NCI-H345 treated with DMSO at 0.1 percent for 48 hours (cell line): ENCODE measurements around the gene ABTB2.
"Not testable (repeated sequence)": the region's sequence is repeated elsewhere in the genome, so short reads cannot be mapped to it uniquely, and the experiment has no call there.

Experiments used
- DNase-seq: peaks from one replicate; lab custom pipeline; 2025; ENCODE audit not compliant: unreplicated experiment; lab: John Stamatoyannopoulos, UW

Gene ABTB2

DNA sequence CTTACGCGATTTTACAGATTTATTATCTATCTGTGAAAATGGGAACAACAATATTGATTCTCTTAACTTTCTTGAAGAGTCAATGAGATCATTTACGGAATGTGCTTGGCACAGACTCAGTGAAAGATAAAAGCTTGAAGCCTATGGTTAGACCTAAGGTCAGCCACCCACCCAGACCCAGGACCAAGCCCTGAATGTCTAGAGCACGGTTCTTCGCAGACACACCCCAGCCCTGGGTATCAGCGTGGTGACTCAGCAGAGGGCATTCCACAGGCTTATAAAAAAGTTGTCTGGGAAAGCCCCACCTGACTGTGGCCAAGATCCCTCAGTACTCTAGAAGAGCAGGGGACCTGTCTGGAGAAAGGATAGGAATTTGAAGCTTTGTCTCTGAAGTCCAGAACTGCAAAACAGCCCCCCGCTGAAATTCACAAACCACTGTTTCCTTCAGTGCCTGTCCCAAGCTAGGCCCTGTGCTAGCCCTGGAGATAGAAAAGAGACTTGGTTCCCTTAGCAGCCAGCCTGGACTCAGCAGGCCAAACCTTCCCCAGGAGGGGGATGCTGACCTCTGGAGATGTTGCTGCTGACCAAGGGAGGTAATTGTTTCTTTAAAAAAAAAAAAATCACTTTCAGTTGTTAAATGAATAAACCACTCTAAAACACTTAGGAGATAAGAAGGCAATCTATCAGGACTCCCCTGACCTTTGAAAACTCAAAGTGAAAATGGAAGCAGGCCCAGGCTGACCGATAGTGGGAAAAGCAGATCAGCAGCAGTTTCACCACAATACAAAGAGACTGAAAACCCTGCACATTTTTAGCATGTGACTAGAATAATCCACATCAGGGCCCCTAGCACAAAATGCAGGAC, 114.0 kb downstream of the ABTB2 start:
- no peak for DNase-seq

DNA sequence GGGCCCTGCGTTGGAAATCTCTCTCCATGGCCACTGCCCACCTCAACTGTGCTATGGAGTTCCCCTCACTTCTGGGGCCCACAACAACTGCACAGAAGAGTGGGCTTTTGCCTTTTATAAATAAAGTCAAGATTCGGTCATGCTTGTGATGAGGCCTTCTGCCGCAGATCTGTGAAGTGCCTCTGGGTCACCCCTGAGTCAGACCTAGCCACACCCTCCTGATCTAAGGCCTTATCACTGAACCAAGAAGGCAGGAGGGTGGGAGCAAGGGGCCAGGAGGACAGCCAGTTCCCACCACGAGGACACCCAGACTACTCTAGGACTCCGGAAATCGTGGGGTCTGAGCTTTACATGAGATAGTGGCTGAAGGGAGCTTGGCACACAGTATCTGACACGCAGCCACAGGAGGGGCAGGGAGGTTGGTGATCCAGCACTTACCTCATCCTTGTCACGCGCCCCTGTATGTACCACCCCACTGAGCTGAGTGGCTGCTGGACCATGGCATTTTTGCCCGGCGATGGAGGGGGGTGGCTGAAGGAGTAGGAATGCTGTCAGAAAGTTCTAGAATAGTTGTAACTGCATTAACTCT, 115.7 kb downstream of the ABTB2 start:
- DNase-seq, result no peak

DNA sequence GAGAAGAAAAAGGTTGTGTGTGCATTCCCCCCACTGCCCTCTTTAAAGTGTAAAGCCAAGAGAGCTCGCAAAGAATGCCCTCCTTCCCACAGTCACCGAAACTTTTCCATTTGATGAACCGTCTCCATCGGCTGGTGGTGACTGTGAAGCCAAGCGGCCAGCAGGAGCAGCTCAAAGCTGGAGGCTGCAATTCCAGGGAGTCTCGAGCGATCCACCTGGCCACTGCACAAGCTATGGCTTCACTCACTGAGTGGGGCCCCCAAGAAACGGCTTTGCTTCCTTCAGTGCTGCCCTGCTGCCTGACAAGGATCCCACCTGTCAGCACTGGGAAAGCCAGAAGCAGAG, 117.7 kb downstream of the ABTB2 start:
- DNase-seq, result no peak

DNA sequence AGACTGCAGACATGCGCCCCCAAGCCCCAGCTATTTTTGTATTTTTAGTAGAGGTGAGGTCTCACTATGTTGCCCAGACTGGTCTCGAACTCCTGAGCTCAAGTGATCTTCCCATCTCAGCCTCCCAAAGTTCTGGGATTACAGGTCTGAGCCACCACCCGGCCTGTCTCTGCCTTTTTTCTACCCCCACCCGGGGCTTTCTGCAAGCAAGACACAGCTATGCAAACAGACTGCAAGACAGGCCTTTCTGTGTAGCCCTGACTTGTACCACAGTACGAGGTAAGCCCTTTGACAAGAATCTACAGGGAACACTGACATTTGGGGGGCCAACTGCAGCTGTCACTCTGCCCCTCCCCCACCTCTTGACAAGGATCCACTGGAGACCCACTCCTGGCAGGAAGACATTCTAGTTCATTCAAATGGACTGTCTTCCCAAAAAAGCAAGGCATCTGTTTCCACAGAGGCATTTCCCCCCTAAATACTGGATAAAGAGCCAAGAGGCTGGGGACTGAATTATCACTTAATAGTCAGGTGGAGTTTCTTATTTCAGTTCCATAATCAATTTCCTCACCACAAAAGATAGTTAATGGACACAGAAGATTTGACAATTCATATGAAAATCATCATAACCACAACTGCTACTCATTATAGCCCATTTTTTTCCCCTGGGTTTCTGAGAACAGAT, 118.2 kb downstream of the ABTB2 start:
- DNase-seq, result no peak

DNA sequence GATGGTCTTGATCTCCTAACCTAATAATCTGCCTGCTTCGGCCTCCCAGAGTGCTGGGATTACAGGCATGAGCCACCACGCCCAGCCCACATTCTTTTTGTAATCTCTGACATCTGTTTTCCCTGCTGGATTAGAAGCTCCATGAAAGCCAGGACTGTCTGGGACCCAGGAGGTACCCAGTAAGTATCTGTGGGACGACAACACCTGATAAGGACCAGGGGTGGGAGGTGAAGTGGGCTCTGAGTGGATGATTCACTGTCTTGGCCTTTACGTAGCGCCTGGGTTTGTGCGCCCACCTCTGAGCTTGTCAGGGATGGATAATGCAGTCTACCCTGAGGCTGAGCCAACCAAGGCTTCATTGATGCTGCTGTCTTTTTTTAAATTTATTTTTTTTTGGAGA, 118.8 kb downstream of the ABTB2 start:
- no peak for DNase-seq

DNA sequence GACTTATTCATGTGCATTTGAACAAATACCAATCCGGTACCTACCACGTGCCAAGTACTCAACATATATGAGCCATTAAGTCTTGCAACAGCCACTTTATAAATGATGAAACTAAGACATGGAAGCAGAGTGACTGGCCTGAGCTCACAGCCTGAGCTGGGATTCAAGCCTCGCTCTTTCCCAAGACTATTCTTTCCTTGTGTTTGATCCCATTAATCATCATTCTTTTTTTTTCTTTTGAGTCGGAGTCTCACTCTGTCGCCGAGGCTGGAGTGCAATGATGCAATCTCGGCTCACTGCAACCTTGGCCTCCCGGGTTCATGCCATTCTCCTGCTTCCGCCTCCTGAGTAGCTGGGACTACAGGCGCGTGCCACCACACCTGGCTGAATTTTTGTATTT, 119.3 kb downstream of the ABTB2 start:
- no peak for DNase-seq

DNA sequence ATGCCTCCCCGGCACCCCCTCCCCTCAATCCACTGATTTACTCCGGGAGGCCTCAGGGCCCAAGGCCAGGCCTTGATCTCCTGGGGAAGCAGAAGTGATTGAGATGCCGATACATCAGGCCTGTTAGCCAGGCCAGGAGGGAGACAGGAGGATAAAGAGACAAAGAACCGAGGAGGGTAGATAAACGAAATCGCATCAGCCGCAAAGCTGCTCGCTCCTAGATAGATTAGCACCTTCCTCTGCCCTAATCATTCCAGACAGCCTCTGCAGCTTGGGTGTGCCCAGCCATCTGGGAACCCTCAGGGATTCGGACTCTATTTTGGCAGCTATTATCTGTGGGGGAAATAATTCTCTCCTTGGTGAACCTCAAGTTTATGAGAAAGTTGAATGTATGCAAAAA, 121.2 kb downstream of the ABTB2 start:
- DNase-seq, result no peak

DNA sequence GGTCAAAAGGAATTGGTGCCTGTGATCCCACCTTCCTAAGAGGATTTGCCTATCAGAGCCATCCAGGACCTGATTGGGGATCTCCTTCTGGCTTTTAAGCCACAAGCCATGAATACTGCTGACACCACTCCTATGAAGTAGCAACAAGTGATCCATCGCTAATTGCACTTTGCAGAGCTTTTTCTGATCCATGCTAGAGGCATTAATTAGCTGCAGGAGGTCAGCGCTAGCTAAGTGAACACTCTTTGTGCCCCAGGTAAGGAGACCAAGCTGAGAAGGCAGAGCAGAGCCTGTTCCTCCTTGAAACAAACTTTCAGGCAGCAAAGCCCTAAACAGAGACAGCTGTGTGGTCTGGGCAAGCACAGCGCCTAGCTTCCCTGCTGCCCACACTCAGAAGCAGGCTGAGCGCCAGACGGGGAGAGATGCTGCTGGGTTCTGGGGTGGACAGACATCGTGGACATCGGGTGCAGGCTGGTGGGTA, 122.2 kb downstream of the ABTB2 start:
- DNase-seq, result no peak

DNA sequence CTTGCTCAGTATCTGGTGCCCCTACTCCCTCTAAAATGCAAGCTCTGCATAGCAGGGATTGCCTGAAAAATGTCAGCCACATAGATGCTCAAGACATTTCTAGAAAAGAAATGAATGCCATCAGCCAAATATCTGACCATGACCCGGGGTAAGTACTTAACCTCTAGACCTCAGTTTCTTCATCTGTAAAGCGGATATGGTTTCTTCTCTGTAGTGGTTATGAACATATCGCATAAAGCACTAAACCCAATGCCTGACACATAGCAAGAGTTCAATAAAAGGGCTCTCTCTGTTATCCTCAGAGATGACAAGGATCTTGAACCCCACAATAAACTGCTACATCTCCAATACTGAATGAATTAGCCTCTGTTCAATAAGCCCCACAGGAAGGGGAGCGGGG, 122.6 kb downstream of the ABTB2 start:
- no peak for DNase-seq

DNA sequence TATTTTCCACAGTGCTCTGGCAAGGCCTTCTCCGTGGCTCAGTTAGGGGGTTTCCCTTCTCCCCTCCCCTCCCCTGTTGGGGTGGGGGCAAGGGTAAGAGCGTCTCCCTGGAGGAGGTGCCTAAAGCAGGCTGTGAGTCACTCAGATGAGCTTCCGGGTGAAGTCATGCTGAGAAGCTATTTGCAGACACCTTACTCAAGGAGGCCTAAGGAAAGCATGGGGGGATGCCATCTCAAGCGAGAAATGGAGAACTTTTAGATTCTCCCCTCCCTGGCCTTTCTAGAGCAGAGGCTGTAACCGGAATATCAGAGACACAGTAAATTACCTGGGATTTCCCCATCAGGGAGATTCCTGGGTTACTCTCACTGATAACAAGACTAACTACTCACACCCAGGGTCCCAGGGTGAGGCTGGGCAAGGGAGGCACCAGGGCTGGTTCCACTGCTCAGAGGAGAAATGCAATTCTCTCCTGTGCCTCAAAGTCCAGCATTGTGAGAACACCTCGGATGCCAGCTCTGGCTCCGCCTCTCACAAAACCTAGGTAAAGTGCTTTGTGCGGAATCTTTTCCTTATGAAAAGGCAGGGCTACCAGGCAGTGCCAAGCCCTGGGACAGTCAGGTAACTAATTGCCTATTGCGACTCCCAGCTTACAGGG, 123.6 kb downstream of the ABTB2 start:
- DNase-seq, result no peak

DNA sequence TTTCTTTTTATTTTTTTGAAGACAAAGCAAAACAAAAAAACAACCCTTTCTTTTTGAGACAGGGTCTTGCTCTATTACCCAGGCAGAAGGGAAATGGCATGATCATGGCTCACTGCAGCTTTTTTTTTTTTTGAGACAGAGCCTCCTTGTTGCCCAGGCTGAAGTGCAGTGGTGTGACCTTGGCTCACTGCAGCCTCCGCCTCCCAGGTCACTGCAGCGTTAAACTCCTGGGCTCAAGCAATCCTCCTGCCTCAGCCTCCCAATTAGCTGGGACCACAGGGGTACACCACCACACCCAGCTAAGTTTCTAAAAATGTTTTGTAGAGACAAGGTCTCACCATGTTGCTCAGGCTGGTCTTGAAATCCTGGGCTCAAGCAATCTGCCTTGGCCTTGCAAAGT, 124.6 kb downstream of the ABTB2 start:
- no peak for DNase-seq

DNA sequence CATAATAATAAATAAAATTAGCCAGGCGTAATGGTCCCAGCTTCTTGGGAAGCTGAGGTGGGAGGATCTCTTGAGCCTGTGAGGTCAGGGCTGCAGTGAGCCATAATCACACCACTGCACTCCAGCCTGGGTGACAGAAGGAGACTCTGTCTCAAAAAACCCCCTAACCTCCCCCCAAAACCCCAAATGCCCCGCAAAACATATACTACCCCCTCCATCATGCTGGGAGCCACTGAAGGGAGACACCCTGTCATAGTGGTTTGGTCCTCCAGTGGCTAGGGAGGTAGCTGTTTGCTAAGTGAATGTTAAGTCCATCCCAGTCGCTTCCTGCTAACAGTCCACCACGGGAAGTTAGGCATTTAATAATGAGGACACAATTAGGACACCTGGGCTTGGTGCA, 125.0 kb downstream of the ABTB2 start:
- no peak for DNase-seq

DNA sequence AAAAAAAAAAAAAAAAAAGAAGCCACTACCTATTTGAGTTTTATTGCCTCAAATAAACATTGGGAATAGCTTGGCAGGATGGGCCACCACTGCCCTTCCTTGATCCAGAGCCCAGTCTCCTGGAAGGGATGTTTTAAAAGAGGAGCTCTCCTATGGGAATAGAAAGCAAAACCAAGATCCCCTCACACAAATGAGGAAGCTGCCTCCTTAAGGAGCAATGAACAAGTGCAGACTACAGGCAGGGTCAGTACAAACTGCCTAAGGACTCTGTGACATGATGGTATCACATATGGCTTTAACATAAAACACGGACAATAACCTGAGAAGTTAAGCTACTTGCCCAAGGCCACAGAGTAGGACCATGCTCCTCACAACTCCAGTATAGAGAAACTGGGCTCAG, 131.6 kb downstream of the ABTB2 start:
- no peak for DNase-seq

DNA sequence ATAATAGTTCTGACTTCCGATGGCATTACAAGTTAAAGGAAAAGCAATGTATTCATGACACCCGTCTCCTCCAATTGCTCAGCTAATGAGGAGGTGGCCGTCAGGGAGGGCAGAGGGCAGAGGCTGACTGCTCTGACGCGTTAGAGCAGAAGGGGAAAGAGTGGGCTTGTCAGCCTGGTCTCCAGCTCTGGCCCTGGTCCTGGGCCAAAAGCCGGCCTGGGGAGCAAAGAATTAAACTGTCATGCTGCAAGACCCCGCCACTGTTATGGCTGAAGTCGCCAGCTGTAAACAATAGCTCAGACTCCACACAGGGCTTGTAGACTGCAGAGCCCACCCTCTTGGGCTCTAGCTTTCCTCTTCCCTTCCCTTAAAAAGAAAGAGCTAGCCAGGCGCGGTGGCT, 132.7 kb downstream of the ABTB2 start:
- no peak for DNase-seq

DNA sequence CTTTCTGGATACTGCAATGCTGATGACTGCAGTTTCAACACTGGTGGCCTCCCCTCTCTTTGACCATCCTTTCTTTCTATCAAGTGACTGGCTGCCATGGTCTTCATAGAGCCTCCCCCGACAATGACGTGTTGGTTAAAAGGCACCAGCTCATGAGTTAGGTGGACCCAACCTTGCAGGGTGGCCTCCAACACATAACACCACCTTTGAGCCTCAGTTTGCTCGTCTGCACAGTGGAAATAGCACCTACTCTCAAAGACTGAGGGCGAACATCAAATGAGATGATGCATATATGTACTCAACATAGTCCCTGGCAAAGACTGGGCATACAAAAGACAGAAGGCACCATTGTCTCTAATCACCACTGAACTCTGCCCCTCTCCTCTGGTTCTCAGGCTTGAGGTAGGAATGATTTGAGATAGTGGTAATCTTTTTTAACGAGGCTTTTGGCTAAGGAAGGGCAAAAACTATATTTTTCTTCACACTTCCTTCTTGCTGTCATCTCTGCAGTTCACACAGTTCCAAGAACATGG, 133.3 kb downstream of the ABTB2 start:
- DNase-seq, result no peak

DNA sequence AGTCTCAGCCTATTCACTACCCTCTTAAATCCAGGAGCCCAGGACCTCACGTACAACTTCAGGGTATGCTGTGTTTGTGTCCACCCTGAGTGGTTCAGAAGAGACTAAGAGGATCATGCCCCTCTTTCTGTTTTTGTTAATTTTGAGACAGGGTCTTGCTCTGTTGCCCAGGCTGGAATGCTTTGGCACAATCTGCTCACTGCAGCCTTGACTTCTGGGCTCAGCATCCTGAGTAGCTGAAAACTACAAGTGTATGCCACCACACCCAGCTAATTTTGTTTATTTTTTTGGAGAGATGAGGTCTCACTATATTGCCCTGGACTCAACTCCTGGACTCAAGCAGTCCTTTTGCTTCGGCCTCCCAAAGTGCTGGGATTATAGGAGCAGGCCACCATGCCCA, 133.9 kb downstream of the ABTB2 start:
- no peak for DNase-seq

DNA sequence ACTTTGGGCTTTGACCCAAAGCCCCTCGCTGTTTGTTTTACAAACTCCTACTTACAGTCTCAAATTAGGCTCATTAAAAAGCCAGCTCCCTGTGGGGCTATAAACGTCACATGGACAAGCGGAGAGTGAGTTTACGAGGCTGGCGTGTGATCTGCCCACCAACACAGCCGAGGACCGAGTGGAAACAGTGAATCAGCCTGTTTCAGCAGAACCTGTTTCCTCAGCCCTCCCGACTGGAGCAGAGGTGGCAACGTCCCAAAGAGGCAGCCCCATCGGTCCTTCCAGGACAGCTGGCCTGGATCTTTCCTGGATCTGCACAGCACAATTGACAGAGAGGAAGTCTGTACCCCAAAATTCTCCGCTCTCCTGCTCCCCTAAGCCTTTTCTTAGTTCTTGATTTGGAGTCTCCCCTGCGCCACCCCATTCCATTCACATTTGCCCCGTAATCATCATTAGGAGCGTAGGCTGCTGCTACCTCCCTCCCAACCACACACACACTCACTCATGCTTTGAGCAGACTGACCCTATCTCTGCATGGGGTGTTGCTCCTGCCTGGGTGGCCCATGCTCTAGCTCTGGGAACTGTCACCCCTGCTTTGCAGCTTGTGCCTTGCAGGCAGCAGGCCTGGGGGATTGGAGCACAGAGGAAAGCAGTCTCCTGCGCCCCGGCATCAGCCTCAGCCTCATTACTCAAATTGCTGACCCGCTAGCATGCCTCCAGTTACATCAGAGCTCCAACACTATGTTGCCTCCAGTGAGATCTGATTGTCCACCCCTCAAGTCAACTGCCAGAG, 134.6 kb downstream of the ABTB2 start:
- DNase-seq, result no peak

DNA sequence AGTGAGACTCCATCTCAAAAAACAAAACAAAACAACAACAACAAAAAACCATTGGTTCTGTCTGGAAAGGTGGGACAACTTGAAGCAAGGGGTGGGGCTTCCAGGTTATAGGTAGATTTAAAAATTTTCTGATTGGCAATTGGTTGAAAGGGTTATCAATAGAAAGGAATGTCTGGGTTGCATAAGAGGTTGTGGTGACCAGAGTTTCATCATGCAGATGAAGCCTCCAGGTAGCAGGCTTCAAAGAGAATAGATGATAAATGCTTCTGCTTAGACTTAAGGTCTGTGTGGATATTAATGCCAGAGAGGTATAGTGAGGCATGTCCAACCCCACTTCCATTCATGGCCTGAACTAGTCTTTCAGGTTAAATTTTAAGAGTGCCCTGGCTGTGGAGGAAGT, 135.8 kb downstream of the ABTB2 start:
- DNase-seq, result no peak

DNA sequence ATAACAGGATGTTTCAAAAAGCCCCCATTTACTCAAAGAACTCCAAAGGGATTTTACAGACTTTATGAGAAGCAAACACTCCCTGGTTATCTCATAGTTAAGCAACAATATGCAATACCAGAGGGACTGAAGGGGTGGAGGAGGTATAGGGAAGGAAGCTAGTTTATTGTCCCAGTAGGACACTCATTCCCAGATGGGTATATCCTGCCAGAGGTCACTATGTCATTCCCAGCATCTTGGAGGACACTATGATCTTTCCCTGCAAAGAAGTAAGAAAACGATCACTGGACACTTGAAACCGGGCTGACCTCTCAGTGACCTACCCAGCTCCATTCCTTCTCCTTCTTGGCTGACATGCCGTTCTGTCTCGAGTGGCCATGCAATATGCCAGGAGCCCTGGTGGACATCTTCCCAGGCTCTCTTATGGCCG, 137.9 kb downstream of the ABTB2 start:
- no peak for DNase-seq

DNA sequence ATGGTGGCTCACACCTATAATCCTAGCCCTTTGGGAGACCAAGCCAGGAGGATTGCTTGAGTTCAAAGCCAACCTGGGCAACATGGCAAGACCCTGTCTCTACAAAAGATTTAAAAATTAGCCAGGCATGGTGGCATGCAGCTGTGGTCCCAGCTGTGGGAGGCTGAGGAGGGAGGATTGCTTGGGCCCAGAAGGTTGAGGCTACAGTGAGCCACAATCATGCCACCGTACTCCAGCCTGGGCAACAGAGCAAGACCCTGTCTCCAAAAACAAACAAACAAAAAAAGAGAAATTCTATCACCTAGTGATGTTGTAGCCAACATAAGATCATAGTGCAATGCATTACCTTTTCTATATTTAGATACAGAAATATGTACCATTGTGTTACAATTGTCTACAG, 138.5 kb downstream of the ABTB2 start:
- no peak for DNase-seq

DNA sequence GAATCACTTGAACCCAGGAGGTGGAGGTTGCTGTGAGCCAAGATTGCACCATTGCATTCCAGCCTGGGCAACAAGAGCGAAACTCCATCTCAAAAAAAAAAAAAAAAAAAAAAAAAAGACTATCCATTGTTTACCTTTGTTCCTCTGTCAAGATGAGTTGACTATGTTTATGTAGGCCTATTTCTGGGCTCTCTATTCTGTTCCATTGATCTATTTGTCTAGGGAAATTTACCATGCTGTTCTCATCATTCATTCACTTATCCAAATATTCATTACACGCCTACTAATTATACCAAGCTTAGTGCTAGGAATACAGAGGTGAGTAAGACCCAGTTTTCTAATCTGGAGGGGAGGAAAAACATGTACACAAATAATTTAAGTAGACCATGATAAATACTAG, 139.1 kb downstream of the ABTB2 start:
- DNase-seq, result not testable (repeated sequence)
